ENCODE data around the gene SEC16B.
"Not testable (repeated sequence)": the region's sequence is repeated elsewhere in the genome, so short reads cannot be mapped to it uniquely, and the experiment has no call there.

Gene SEC16B

GRCh38 chr1:177969825-177970371 lies at the start of gene SEC16B:
Gene SEC16B, minus strand, starts transcription at chr1:177970058. Its CDS starts 2,077 bp downstream, at chr1:177967981.
- DNase-seq (ENCODE audit: insufficient read length, low spot score) = no peak
- no peak for FAIRE-seq

- FAIRE-seq = no peak
- no peak for DNase-seq (ENCODE audit: insufficient read length, low spot score)
These were observed 49.8 kb upstream of the SEC16B start for GRCh38 chr1:178019622-178020021.

- FAIRE-seq (no peak), DNase-seq (ENCODE audit: insufficient read length, low spot score) (no peak)
These were observed 49.4 kb upstream of the SEC16B start for GRCh38 chr1:178019208-178019607.

GRCh38 chr1:178017517-178017916 lies 47.7 kb upstream of the SEC16B start:
- no peak for FAIRE-seq
- no peak for DNase-seq (ENCODE audit: insufficient read length, low spot score)

- FAIRE-seq (no peak), DNase-seq (ENCODE audit: insufficient read length, low spot score) (no peak)
These were observed 42.1 kb upstream of the SEC16B start for GRCh38 chr1:178011864-178012503.

GRCh38 chr1:178011465-178011828 lies 41.6 kb upstream of the SEC16B start:
- DNase-seq (ENCODE audit: insufficient read length, low spot score) = no peak
- FAIRE-seq = no peak

- no peak for FAIRE-seq
These were observed 41.0 kb upstream of the SEC16B start for GRCh38 chr1:178010674-178011464.

GRCh38 chr1:178006043-178006442 lies 36.2 kb upstream of the SEC16B start:
- no peak for DNase-seq (ENCODE audit: insufficient read length, low spot score)
- FAIRE-seq = no peak

More at GRCh38 chr1:178010674-178011464, 41.0 kb upstream of the SEC16B start:
- no peak for DNase-seq (ENCODE audit: insufficient read length, low spot score)

GRCh38 chr1:178005450-178005849 lies 35.6 kb upstream of the SEC16B start:
- DNase-seq (ENCODE audit: insufficient read length, low spot score) (no peak), FAIRE-seq (no peak)

- DNase-seq (ENCODE audit: insufficient read length, low spot score) (no peak), FAIRE-seq (no peak)
These were observed 35.1 kb upstream of the SEC16B start for GRCh38 chr1:178004926-178005391.

GRCh38 chr1:177998696-177999631 lies 29.1 kb upstream of the SEC16B start:
- FAIRE-seq = no peak

GRCh38 chr1:177996957-177997356 lies 27.1 kb upstream of the SEC16B start:
- no peak for FAIRE-seq
- DNase-seq (ENCODE audit: insufficient read length, low spot score) = no peak

More at GRCh38 chr1:177998696-177999631, 29.1 kb upstream of the SEC16B start:
- no peak for DNase-seq (ENCODE audit: insufficient read length, low spot score)

- DNase-seq (ENCODE audit: insufficient read length, low spot score) (no peak), FAIRE-seq (no peak)
These were observed 25.5 kb upstream of the SEC16B start for GRCh38 chr1:177995369-177995768.

- not testable (repeated sequence) for FAIRE-seq; DNase-seq (ENCODE audit: insufficient read length, low spot score)
These were observed 16.4 kb upstream of the SEC16B start for GRCh38 chr1:177986281-177986680.

GRCh38 chr1:177984761-177985160 lies 14.9 kb upstream of the SEC16B start:
- FAIRE-seq (no peak), DNase-seq (ENCODE audit: insufficient read length, low spot score) (no peak)

GRCh38 chr1:177984136-177984525 lies 14.3 kb upstream of the SEC16B start:
- FAIRE-seq (no peak), DNase-seq (ENCODE audit: insufficient read length, low spot score) (no peak)

GRCh38 chr1:177983482-177984135 lies 13.8 kb upstream of the SEC16B start:
- no peak for FAIRE-seq
- no peak for DNase-seq (ENCODE audit: insufficient read length, low spot score)

- FAIRE-seq (no peak), DNase-seq (ENCODE audit: insufficient read length, low spot score) (no peak)
These were observed 13.2 kb upstream of the SEC16B start for GRCh38 chr1:177983077-177983476.

- no peak for FAIRE-seq
- DNase-seq (ENCODE audit: insufficient read length, low spot score) = no peak
These were observed 11.3 kb upstream of the SEC16B start for GRCh38 chr1:177981200-177981599.

- DNase-seq (ENCODE audit: insufficient read length, low spot score) (no peak), FAIRE-seq (no peak)
These were observed 9.4 kb upstream of the SEC16B start for GRCh38 chr1:177979272-177979671.

All from GM19239 (cell line).